HCT116 (cell line): ENCODE measurements around the gene MINDY4. TPM values are rescaled to one million over a fixed set of nuclear protein-coding genes. Genes with fewer than 3 reads are reported as not detected.

Experiments used
- ATAC-seq: fragments of 200-7000 bp; cut with Tn5 transposase; 2 replicates; pipeline ENCODE4 v1.9.1; 2020; ENCODE audit warnings: mild to moderate bottlenecking, moderate library complexity
- BruUV-seq: library from RNA; stranded (reverse); fragments of 400-500 nt; replicated peaks from 2 replicates; lab custom pipeline; 2021; lab: Mats Ljungman, UMichigan
- CTCF ChIA-PET: fragments of 300-600 bp; sonication (Branson Sonifier 250); formaldehyde crosslinking; loops from one replicate; lab custom pipeline; 2021; ENCODE audit warnings: antibody characterized with exemption; lab: Charles Lee
- POLR2A ChIA-PET: fragments of 300-600, 350-600 bp; sonication (Branson Sonifier 250); formaldehyde crosslinking; loops from one replicate; lab custom pipeline; 2021; ENCODE audit warnings: antibody characterized with exemption; lab: Charles Lee
- RAD21 ChIA-PET, 2 experiments: fragments of 300-600 bp; sonication (Branson Sonifier 250); formaldehyde crosslinking; loops; one replicate each; lab custom pipeline; 2023; ENCODE audit warnings: low total read pairs in 2 of 2; ENCODE audit not compliant: uncharacterized antibody in 2 of 2, unreplicated experiment in 2 of 2, low non-redundant PET in 1 of 2; lab: Charles Lee
- DNase-seq: peaks from one replicate; pipeline ENCODE4 v3.0.0-alpha.2; 2010; ENCODE audit warnings: low read depth, low spot score
- H2AFZ ChIP-seq: fragments of 200-600 bp; shearing (Covaris generic), sonication (generic); 2 replicates; pipeline ENCODE4 v1.6.1; 2017; ENCODE audit warnings: low read depth, mixed run types, mixed read lengths, antibody characterized with exemption, low read length; ENCODE audit not compliant: poor library complexity, severe bottlenecking
- H3K27ac ChIP-seq: 2 replicates; pipeline ENCODE4 v1.5.1; 2012; ENCODE audit warnings: low read depth, low read length
- H3K27me3 ChIP-seq: fragments of 200-600 bp; sonication (generic); 2 replicates; pipeline ENCODE4 v1.6.1; 2016; ENCODE audit warnings: mixed run types, low read length, mixed read lengths; ENCODE audit not compliant: insufficient read depth
- H3K36me3 ChIP-seq, 2 experiments: fragments of 200-500 bp in 1 of 2; fragments of 200-600 bp in 1 of 2; sonication (Bioruptor generic) in 1 of 2; sonication (generic) in 1 of 2; 2 replicates each; pipeline versions ENCODE4 v1.5.1 to v1.6.1; 2014 to 2016; ENCODE audit warnings: low read length in 2 of 2, inconsistent platforms in 1 of 2, mixed read lengths in 1 of 2, mixed run types in 1 of 2; ENCODE audit not compliant: insufficient read depth in 2 of 2, control insufficient read depth in 1 of 2
- H3K4me1 ChIP-seq, 2 experiments: fragments of 200-600 bp in 1 of 2; sonication (generic) in 1 of 2; 2 replicates each; pipeline versions ENCODE4 v1.5.1 to v1.6.1; 2012 to 2017; ENCODE audit warnings: low read length in 2 of 2, inconsistent platforms in 1 of 2, mild to moderate bottlenecking in 1 of 2, mixed read lengths in 1 of 2, mixed run types in 1 of 2, moderate library complexity in 1 of 2; ENCODE audit not compliant: insufficient read depth in 2 of 2, control insufficient read depth in 1 of 2
- H3K4me2 ChIP-seq: fragments of 200-600 bp; sonication (generic); 2 replicates; pipeline ENCODE4 v1.6.1; 2017; ENCODE audit warnings: mixed run types, low read length, mixed read lengths
- H3K4me3 ChIP-seq, 2 experiments: fragments of 200-600 bp in 1 of 2; sonication (generic) in 1 of 2; replicated peaks in 1 of 2; 2 replicates each; pipeline ENCODE4 v1.5.1; 2011 to 2016; ENCODE audit warnings: low read length in 2 of 2, control low read depth in 1 of 2, low read depth in 1 of 2, mild to moderate bottlenecking in 1 of 2, mixed read lengths in 1 of 2, mixed run types in 1 of 2
- H3K79me2 ChIP-seq: fragments of 200-600 bp; sonication (generic); 2 replicates; pipeline ENCODE4 v1.6.1; 2017; ENCODE audit warnings: mild to moderate bottlenecking, mixed run types, low read length, moderate library complexity, mixed read lengths; ENCODE audit not compliant: insufficient read depth
- H3K9ac ChIP-seq: fragments of 200-600 bp; sonication (generic); 2 replicates; pipeline ENCODE4 v1.6.1; 2016; ENCODE audit warnings: low read length, mixed read lengths
- H3K9me2 ChIP-seq: fragments of 200-600 bp; sonication (generic), shearing (Covaris generic); 2 replicates; pipeline ENCODE4 v1.6.1; 2017; ENCODE audit warnings: mixed run types, mild to moderate bottlenecking, moderate library complexity; ENCODE audit not compliant: insufficient read depth
- H3K9me3 ChIP-seq, 2 experiments: fragments of 200-500 bp in 1 of 2; fragments of 200-600 bp in 1 of 2; sonication (Bioruptor generic) in 1 of 2; sonication (generic) in 1 of 2; 2 replicates each; pipeline ENCODE4 v1.6.1; 2014 to 2017; ENCODE audit warnings: low read length in 2 of 2, mixed read lengths in 2 of 2, inconsistent platforms in 1 of 2, low read depth in 1 of 2, mild to moderate bottlenecking in 1 of 2, mixed run types in 1 of 2, moderate library complexity in 1 of 2; ENCODE audit not compliant: control insufficient read depth in 1 of 2, insufficient read depth in 1 of 2
- H4K20me1 ChIP-seq: fragments of 200-600 bp; sonication (generic), shearing (Covaris generic); 2 replicates; pipeline ENCODE4 v1.6.1; 2017; ENCODE audit warnings: mixed run types, mild to moderate bottlenecking, moderate library complexity; ENCODE audit not compliant: insufficient read depth
- ATF3 ChIP-seq: IDR thresholded peaks from 2 replicates; pipeline ENCODE4 v1.6.1; 2012
- CEBPB ChIP-seq: IDR thresholded peaks from 2 replicates; pipeline ENCODE4 v1.6.1; 2012; ENCODE audit warnings: low read depth
- EZH2 ChIP-seq: fragments of 200-600 bp; sonication (generic); IDR thresholded peaks from 2 replicates; pipeline ENCODE4 v1.6.1; 2017; ENCODE audit warnings: antibody characterized with exemption, mixed run types
- EZH2phosphoT487 ChIP-seq: fragments of 200-600 bp; IDR thresholded peaks from 2 replicates; pipeline ENCODE4 v1.6.1; 2018; ENCODE audit warnings: antibody characterized with exemption, borderline replicate concordance
- FOSL1 ChIP-seq: IDR thresholded peaks from 2 replicates; pipeline ENCODE4 v1.6.1; 2012; ENCODE audit warnings: low read depth
- JUND ChIP-seq: IDR thresholded peaks from 2 replicates; pipeline ENCODE4 v1.6.1; 2012
- MAX ChIP-seq: IDR thresholded peaks from 2 replicates; pipeline ENCODE4 v1.6.1; 2012
- POLR2A ChIP-seq: IDR thresholded peaks from 2 replicates; pipeline ENCODE4 v1.7.0; 2011; ENCODE audit warnings: borderline replicate concordance; ENCODE audit not compliant: insufficient read depth, insufficient read length; ENCODE audit errors: extremely low read depth
- RAD21 ChIP-seq: IDR thresholded peaks from 2 replicates; pipeline ENCODE4 v1.6.1; 2012; ENCODE audit warnings: low read depth, mild to moderate bottlenecking
- REST ChIP-seq: IDR thresholded peaks from 2 replicates; pipeline ENCODE4 v1.6.1; 2012; ENCODE audit warnings: low read depth
- SIN3A ChIP-seq: IDR thresholded peaks from 2 replicates; pipeline ENCODE4 v1.6.1; 2012; ENCODE audit warnings: low read depth
- SP1 ChIP-seq: IDR thresholded peaks from 2 replicates; pipeline ENCODE4 v1.6.1; 2012; ENCODE audit warnings: low read depth
- TCF7L2 ChIP-seq: IDR thresholded peaks from 2 replicates; pipeline ENCODE4 v1.7.0; 2011; ENCODE audit warnings: borderline replicate concordance, inconsistent platforms; ENCODE audit not compliant: insufficient read depth, insufficient read length; ENCODE audit errors: extremely low read depth
- YY1 ChIP-seq: IDR thresholded peaks from 2 replicates; pipeline ENCODE4 v1.6.1; 2011; ENCODE audit warnings: low read length, low read depth, moderate library complexity, mild to moderate bottlenecking; ENCODE audit not compliant: insufficient replicate concordance; ENCODE audit errors: extremely low read depth
- ZFX ChIP-seq: fragments of 450-650 bp; IDR thresholded peaks from 2 replicates; pipeline ENCODE4 v1.6.1; 2017
- intact Hi-C: fragments of 100-400 bp; cut with micrococcal nuclease; formaldehyde crosslinking; loops from 2 replicates; pipeline ENCODE4 v1.10.0; 2022
- total RNA-seq: library from RNA; stranded (reverse); gene quantifications from one replicate; pipeline ENCODE4 v1.2.1, GENCODE V29; 2021; ENCODE audit not compliant: unreplicated experiment

MINDY4 gene
- total RNA-seq, 1 experiment from 2014 or later: 6.1 TPM

- TF ChIP-seq ATF3: no peak
- TF ChIP-seq MAX: no peak
- TF ChIP-seq RAD21: peak; percentile 68
- TF ChIP-seq FOSL1: no peak
These were observed 167.5 kb downstream of the MINDY4 start (continued) for GRCh38 chr7:30938435-30939316.

GRCh38 chr7:30941582-30942323, 170.5 kb downstream of the MINDY4 start:
- Histone ChIP-seq H3K9me3 (no peaks in the 10 kb centered on the region), H4K20me1 (no peaks in the 10 kb centered on the region), H3K4me3 (no peak overlapping the region), H3K36me3 (no peaks in the 10 kb centered on the region), H3K9me2 (no peaks in the 10 kb centered on the region), H2AFZ (no peak overlapping the region), H3K9ac (no peak overlapping the region), H3K27me3 (peaks cover 20% of the 10 kb centered on the region), H3K4me2 (no peak overlapping the region), H3K4me1 (peaks cover 3 to 12% of the 10 kb centered on the region in 2 experiments; a peak in 2 of 4 replicates), H3K79me2 (no peaks in the 10 kb centered on the region), H3K27ac (no peak overlapping the region)
- POLR2A ChIA-PET: no interaction called here
- DNase-seq (no peak), ATAC-seq (no peak)
- BruUV-seq: no TSS peak
- RAD21 ChIA-PET: no interaction called here
- intact Hi-C loops: no loop called here
- CTCF ChIA-PET: interaction anchor here (1.0 kb wide), 1 partner anchor 181 kb away, joined by 4 read pairs; no protein-coding TSS in a partner anchor
- TF ChIP-seq EZH2phosphoT487 (no peak), POLR2A (no peak), SIN3A (no peak), REST (no peak), EZH2 (no peak), CEBPB (no peak), FOSL1 (no peak), TCF7L2 (no peak), ATF3 (no peak), YY1 (no peak), ZFX (no peak), SP1 (no peak), RAD21 (no peak), JUND (no peak), MAX (no peak)
- TF ChIP-seq, all 23 proteins: peak for 0
